Transverse colon (tissue), 4 donors: ENCODE results near the gene PPFIBP2.

ENCODE experiments used
- POLR2AphosphoS5 ChIP-seq, 3 donors: sonication (generic); formaldehyde crosslinking; IDR thresholded peaks; one replicate each; pipeline ENCODE4 v1.6.1; 2016; ENCODE audit warnings: antibody characterized with exemption in 3 of 3
- TF ChIP-seq, protein P1 (sequence below), 5 experiments: fragments of 200-600 bp in 3 of 5; fragments of 450-650 bp in 2 of 5; sonication (generic) in 3 of 5; IDR thresholded peaks; 1 replicate in 2 of 5; 2 replicates in 3 of 5; pipeline ENCODE4 v1.5.1; 2016 to 2017; ENCODE audit warnings: antibody characterized with exemption in 5 of 5, inconsistent platforms in 3 of 5, mild to moderate bottlenecking in 2 of 5, moderate library complexity in 1 of 5

DNA sequence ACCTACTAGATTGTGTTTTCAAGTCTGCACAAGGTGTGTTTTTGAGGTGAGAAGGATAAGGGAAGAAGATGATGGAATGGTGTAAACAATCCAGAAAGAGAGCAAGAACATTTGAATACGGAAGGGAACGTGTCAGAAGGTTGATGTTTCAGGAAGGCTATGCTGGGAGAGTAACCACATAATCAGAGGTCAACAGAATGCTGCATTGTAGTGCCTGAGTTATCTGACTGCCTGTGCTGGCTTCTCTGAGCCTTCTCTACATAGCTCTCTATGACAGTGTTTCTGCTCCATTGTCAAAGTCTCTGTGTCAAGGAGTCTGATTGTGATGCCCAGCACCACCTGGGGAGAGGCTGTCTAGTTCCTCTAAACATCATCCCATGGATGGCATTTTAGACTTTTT lies 85.4 kb downstream of the PPFIBP2 start:
- TF ChIP-seq, protein P1, sequence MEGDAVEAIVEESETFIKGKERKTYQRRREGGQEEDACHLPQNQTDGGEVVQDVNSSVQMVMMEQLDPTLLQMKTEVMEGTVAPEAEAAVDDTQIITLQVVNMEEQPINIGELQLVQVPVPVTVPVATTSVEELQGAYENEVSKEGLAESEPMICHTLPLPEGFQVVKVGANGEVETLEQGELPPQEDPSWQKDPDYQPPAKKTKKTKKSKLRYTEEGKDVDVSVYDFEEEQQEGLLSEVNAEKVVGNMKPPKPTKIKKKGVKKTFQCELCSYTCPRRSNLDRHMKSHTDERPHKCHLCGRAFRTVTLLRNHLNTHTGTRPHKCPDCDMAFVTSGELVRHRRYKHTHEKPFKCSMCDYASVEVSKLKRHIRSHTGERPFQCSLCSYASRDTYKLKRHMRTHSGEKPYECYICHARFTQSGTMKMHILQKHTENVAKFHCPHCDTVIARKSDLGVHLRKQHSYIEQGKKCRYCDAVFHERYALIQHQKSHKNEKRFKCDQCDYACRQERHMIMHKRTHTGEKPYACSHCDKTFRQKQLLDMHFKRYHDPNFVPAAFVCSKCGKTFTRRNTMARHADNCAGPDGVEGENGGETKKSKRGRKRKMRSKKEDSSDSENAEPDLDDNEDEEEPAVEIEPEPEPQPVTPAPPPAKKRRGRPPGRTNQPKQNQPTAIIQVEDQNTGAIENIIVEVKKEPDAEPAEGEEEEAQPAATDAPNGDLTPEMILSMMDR (IDR thresholded peaks at IDR 0.05): no peak
- no peak for TF ChIP-seq POLR2AphosphoS5 (IDR thresholded peaks at IDR 0.05)
